HG02588 (cell line): ENCODE measurements around the gene PDE4D.
"Not testable (repeated sequence)": the region's sequence is repeated elsewhere in the genome, so short reads cannot be mapped to it uniquely, and the experiment has no call there.

Experiments used
- ATAC-seq: cut with Tn5 transposase; IDR thresholded peaks from one replicate; pipeline ENCODE4 v1.9.1; 2021; ENCODE audit warnings: mild to moderate bottlenecking, moderate library complexity; ENCODE audit not compliant: unreplicated experiment

PDE4D gene

DNA sequence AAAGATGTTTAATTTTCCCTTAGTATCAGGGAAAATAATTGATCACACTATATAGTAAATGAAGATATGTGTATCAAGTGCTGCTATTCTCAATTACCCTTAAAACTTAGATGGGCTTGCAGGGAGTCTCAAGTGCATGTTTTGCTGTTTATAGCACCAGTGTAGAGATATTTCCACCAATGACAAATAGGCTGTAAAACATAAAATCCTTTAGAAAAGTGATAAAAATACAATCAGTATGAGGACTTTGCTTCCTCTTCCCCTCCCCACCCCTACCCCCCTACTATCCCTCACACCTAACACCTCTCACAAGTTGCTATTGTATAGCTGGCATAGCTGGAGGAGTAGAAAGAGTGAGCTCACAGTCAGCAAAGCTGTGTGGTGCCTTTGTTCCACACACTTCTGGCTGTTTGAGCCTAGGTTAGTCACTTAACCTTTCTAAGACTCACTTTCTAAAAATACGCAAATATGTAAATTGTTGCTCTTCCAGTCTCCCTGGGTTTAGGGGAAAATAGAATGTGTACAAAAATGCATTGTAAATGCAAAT lies 93.1 kb downstream of the PDE4D start:
- peak; percentile 8 for ATAC-seq

DNA sequence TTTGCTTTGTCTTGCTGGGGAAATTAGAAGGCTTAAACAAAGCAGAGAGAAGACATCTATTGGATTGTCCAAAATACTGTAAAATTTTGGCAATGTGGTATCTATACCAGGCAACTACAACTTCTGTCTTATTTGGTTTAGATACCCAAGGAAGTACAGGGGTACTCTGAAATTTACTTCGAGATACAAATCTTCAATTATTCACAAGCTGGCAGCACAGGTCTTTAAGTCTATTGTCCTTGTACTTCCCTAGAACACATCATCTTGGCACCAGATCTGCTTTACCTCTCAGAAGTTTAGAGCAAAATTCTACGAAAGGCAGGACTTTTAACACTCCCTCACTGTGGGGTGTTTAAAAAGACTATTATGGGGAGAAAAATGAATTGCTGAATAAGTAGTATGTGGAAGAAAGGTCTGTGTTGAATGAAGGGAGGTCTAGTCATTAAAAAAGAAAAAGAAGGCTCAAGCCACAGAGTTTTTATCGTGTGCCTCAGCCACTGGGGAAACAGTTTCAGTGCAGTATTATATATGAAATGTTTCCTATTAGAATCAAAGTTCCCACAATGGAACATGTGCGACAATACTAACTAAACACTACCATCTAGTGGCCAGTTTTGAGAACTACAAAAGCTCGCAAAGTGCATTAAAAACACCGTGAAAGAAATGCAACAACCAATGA lies 93.7 kb downstream of the PDE4D start:
- ATAC-seq = peak; percentile 56

GRCh38 chr5:59798862-59799667 lies 94.5 kb downstream of the PDE4D start:
- ATAC-seq = peak; percentile 71

GRCh38 chr5:59795141-59795540 lies 98.4 kb downstream of the PDE4D start:
- no peak for ATAC-seq

- ATAC-seq = no peak
Measured at GRCh38 chr5:59792983-59793585, 100.4 kb downstream of the PDE4D start.

DNA sequence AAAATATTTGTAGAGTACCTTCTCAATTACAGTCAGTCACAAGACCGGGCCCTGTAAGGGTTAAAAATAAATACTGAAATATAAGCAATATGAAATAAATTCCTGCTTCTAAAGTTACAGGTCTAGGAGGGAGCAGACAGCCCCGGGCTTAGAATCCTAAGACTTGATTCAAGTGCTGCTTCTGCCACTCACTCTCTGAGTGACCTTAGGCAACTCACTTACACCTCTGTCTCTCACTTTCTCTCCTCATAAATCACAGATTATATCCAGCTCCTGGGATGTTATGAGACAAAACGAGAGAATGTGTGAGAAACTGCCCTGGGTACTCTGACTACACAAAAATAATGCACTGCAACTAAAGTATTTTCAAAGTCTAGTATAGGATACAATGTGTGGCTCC lies 101.9 kb downstream of the PDE4D start:
- ATAC-seq = no peak

DNA sequence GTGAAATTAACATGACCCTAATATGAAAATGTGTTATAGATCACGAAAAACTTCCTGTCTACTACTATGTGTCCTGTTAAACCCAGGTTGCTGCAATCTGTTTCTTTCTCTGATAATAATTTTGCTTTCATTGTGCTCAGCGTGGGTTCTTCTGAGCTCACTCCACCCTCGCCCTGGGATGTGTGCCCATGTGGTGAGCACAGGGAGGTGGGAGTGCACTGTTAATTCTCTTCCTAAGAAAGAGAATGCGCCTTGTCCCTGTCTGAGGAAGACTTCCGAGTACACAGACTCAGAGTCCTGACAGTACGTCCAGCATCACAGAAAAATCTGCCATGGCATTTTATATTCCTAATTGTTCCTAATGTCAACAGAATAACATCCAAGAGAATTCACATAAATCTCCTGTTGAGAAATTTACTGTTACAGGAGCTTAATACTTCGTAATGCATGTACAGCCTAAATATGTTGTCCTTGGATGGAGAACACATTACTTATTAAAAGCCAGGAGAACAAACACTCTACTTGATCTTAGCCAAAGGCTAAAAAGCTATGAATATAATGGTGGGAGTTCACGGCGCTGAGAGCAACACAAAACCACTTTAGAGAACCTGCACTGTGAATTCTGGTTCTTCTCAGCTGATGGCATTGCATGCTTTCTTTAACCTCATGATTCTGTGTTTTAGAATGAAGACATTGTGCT lies 102.6 kb downstream of the PDE4D start:
- ATAC-seq = peak; percentile 9

GRCh38 chr5:59790376-59790775 lies 103.2 kb downstream of the PDE4D start:
- peak; percentile 89 for ATAC-seq

DNA sequence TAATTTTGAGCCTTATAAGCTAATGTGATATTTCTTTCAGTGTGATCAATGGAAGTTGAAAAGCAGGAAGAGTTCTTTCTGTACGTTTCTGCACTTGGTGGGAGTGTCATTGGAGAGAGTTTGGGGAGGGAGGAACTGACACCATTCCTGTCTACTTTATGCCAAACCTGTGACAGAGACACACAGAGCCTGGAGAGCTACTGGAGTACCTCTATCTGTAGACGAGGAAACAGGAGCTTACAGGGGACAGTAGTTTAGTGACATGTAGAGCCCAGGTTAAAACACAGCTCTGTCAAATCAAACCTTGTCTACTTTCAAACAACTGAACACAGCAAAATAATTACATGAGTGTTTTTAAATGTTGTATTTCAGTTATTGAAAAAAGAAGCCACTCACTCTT lies 103.6 kb downstream of the PDE4D start:
- ATAC-seq = no peak

- no peak for ATAC-seq
Measured at GRCh38 chr5:59789197-59789596, 104.3 kb downstream of the PDE4D start.

- ATAC-seq = no peak
Measured at GRCh38 chr5:59786334-59786805, 107.2 kb downstream of the PDE4D start.

GRCh38 chr5:59785676-59786333 lies 107.7 kb downstream of the PDE4D start:
- no peak for ATAC-seq

DNA sequence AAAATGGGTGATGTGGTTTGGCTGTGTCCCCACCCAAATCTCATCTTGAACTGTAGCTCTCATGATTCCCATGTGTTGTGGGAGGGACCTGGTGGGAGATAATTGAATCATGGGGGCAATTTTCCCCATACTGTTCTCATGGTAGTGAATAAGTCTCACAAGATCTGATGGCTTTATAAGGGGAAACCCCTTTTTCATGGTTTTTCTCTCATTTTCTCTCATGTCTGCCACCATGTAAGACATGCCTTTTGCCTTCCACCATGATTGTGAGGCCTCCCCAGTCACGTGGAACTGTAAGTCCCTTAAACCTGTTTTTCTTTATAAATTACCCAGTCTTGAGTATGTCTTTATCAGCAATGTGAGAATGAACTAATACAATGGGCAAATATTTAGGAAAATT lies 108.8 kb downstream of the PDE4D start:
- ATAC-seq = not testable (repeated sequence)

DNA sequence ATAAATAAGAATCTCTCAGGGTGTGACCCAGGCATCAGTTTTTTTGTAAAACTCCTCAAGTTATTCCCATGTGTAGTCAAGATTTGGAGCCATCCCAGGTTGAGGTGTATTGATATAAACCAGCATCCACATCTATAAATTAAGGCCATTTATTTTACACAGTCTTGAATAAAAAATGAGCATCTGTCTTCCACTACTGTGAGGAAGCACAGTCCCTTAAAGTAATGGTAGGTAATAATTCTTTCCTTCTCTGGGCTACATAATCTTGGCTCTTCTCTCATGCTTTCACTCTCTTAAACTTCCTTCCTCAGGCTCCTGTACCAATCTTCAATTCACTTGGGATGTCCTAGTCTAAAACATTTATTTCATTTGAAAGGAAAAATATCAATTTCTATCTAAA lies 110.3 kb downstream of the PDE4D start:
- ATAC-seq = no peak

DNA sequence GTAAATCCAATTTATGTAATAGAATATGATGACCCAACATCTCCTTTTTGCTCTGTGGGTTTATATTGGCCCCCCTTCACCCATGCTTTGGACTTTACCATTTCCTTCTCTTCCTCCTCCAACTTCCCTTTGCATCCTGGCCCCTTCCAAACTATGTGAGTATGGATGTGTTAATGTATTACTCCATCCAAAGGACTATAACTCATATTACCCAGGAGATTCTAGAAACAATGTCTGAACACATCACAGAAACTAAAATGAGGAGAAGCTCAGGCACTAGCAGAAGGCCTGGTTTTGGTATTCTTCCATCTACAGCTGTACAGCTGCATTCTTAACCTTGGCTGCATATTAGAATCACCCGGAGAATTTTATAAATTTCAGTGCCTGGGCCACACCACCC lies 110.7 kb downstream of the PDE4D start:
- ATAC-seq = no peak

GRCh38 chr5:59779453-59779852 lies 114.1 kb downstream of the PDE4D start:
- ATAC-seq = no peak

DNA sequence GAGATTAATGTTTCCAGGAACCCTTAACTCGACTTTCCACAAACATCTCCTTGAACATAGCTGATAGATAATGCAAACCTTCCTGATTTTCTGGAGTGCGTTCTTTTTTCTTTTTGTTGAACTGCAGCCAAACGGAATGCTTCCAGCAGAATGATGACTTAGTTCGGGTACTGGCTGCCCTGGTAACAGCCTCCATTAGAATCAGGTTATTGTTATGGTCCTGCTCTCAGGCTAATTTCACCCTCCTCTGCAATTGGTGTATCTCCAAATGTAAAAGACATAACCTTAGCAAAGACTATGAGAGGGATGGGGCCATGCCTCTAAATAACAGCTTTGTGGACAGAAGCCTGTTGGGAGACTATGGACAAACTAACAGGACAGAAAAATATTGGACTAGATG lies 116.5 kb downstream of the PDE4D start:
- ATAC-seq = no peak

DNA sequence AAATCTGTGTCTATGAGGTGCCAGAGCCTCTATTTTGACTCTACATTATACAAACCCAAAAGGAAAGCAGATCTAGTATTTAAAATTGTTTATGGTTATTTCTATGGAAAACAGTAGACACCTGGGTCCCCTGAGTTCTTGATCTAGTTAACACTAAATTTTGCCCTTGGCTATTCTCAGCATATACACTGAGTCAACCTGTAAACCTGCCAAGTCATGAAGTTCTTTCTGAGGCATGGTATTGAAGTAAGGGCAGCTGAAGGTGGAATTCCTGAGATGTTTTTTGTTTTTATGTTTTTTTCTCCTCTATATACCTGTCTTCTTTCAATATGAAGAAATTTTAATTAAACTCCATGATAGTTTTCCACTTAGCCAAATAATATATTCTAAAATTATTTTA lies 120.2 kb downstream of the PDE4D start:
- ATAC-seq = no peak

DNA sequence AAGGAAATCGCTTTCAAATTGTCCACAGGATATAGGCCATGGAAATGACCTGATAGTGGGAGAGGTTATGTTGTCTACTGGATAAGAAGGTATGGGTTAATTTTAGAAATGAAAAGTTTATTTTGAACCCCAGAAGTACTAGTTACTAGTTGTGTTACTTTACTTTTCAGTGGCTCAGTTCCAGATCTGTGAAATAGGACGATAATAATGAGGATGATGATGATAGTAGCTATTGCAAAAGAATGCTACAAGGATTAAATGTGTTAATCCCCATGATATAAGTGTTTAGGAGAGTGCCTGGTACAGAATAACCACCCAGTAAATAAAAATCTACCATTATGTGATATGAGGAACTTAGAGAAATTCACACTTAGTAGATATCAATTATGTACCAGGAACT lies 120.8 kb downstream of the PDE4D start:
- ATAC-seq = no peak

DNA sequence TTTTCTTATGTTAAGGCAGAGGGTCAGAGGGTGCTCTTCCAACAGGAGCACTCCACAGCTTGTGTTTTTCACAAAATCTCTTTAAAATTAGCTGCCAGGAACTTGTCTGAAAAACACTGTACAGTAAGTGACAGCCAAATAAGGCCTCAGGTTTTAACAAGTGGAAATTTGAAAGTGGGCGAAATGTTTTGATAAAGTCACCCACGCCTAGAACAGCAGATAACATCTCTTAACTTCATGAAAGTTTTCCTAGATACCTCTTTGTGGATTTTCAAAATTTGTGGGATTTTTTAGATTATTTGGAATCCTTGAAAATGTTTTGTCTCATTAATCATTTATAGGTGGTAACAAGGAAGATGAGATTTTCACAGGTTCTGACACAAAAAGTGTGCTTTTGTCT lies 121.3 kb downstream of the PDE4D start:
- ATAC-seq = no peak

DNA sequence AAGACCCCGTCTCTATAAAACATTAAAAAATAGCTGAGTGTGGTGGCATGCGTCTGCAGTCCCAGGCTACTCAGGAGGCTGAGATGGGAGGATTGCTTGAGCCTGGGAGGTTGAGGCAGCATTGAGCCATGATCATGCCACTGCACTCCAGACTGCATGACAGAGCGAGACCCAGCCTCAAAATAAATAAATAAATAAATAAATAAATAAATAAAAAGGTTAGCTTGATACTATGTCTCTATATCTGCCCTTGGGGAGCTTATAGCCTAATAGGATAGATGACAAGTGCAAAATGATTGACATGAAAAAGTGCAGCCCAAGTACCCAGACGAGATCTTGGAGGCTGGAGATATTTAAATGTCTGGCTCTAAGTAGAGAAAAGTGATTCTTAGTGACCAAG lies 122.6 kb downstream of the PDE4D start:
- ATAC-seq = no peak
